Skeletal muscle cell (primary cell): ENCODE results near the gene AEBP2.
"Not testable (repeated sequence)": the region's sequence is repeated elsewhere in the genome, so short reads cannot be mapped to it uniquely, and the experiment has no call there.

Experiments used
- DNase-seq: peaks from one replicate; pipeline ENCODE4 v3.0.0-alpha.2; 2010; ENCODE audit warnings: low read depth
- H3K4me3 ChIP-seq: 2 replicates; pipeline ENCODE4 v1.5.1; 2011; ENCODE audit warnings: low read depth, mild to moderate bottlenecking, control low read depth, low read length, moderate library complexity

The AEBP2 gene

DNA sequence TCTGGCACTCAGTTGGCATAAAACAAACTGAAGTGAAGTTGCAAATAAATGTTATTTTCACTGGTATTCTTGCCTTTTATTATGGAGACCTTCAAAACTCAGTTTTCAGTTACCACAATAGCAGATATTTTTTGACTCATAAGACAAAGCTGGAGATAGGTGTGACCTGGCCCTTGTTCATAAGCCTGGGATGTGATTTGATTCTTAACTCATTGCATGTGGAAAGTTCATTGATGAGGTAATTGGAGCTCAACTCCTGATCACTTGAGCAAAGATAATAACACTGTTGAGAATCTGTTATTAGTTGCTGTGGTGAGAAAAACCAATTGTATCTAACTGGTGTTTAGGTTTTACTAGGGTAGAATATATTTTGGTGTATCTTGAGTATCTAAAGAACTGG, 105.1 kb downstream of the AEBP2 start:
- H3K4me3 ChIP-seq: no peak overlapping the region
- DNase-seq: no peak

DNA sequence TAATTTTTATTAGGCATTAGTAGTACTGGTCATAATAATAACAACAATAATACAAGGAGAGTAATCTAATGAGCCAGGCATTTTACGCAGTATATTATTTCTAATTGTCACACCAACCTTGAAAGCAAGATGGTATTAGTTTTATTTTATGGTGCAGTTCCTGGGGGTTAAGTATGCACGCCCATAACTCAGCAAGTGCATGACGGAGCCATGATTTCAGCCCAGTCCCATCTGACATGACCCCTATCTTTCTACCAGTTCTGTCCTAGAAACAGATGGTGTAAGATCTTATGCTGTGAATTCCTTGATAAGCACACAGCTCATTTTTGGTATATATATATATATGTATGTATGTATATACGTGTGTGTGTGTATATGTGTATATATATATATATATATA, 106.0 kb downstream of the AEBP2 start:
- H3K4me3 ChIP-seq: no peak overlapping the region
- DNase-seq: no peak

DNA sequence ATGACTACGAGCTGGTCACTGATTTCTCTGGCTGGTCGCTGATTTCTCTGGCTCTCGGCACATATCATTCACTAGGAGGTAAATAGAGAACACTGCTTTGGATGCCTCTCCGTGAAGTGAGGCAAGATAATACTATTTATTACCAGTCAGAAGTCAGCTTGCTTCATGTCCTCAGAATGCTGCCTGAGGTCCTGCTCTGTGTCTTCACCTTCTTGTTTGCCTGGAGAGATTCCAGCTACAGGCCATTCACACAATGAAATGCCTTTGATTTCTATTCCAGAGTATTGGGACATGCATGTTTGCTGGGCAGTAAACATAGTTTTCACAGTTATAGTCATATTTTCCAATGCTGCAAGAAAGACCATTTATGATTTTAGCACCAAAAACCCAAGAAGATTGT, 106.7 kb downstream of the AEBP2 start:
- no peak overlapping the region for H3K4me3 ChIP-seq
- peak; percentile 61 for DNase-seq

DNA sequence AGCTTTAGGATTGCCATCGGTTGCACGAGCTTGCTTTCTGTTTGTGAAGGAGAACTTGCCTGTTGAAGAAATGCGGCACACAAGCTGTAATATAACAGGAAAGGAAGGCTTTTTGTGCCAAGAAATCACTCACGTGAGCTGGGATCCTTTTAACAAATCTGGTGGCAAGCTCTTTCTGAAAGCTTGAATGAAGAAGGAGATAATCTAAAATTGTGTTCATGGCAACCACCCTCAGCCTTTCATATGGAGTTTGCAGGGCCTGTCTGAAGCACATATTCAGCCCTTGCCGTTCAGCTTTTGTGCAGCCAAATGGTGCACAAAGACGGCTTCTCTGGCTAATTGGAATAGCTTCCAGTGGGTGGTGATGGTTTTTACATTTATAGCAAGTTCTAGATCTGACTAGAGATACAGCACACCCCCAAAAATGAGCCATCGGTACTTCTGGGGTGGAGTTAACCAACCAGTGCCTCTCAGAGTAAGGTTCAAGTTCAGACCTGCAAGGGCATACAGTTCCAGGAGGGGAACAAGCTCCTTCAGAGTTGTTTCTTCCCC, 107.4 kb downstream of the AEBP2 start:
- no peak overlapping the region for H3K4me3 ChIP-seq
- DNase-seq: no peak

DNA sequence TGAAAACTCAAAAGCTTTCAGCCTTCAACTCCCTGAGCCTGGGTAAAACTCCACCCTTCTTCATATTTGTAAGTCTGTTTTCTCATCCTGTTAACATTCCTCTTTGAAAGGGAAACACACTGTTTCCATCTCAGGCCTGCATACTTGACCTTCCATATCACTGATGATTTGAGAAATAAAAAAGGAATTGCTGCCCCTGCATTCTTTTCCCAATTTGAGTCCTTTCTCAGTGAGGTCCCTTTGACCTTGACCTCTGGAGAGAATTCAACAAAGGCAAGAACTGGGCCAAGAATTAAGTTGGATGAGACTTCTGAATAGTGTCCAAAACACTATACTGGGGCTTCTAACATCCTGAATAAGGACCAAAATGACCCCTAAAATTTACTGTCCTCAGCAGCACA, 108.0 kb downstream of the AEBP2 start:
- no peak overlapping the region for H3K4me3 ChIP-seq
- DNase-seq: no peak

DNA sequence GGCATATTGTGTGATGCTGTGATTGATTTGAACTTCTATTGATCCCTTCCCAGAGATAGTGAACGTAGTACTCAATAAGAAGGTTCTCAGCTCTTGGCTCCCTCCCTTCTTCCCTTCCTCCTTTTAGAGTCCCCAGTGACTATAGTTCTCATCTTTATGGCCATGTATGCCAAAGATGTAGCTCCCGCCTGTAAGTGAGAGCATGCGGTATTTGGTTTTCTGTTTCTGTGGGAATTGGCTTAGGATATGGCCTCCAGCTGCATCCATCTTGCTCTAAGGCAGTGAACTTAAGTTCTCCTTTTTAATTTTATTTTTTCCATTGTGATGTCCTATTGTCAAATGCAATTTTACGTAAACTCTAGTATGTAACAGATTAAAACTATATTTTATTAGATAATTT, 109.5 kb downstream of the AEBP2 start:
- no peak overlapping the region for H3K4me3 ChIP-seq
- no peak for DNase-seq

DNA sequence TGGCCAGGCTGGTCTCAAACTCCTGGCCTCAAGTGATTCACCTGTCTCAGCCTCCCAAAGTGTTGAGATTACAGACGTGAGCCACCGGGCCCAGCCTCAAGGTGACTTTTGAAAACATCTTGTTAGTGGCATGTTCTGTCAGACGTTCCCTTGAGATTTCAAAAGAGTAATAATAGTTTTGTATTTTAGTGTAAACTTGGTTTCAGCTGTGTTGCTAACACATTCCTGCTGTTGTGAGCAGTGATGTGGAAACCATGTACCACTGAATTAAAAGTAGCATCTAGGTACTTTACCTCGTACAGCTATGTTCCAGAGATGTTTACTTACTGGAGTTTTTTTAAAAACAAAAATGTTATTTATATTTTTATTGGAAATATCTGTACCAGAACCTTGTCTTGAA, 111.3 kb downstream of the AEBP2 start:
- no peak for DNase-seq
- no peak overlapping the region for H3K4me3 ChIP-seq

DNA sequence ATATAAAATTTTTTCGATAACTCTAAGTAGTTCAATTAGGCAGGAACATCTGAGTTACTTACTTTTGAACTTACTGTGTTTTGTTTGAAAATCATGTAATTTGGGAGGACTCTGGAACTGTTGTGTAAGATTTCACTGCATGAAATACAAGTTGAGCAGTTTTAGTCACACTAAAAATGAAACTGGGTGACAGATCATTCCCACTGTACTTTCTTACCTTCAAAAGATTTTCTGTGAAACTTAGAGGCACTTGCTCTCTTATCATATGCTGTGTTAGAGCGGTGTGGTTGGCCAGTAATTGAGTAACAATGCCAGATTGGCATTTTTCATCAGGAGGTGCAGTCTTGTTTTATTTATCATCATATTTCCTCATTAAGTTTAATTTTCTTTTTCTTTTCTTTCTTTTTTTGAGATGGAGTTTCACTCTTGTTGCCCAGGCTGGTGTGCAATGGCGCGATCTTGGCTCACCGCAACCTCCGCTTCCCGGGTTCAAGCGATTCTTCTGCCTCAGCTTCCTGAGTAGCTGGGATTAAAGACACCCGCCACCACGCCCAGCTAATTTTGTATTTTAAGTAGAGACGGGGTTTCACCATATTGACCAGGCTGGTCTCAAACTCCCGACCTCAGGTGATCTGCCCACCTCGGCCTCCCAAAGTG, 113.3 kb downstream of the AEBP2 start:
- not testable (repeated sequence) for DNase-seq, H3K4me3 ChIP-seq

DNA sequence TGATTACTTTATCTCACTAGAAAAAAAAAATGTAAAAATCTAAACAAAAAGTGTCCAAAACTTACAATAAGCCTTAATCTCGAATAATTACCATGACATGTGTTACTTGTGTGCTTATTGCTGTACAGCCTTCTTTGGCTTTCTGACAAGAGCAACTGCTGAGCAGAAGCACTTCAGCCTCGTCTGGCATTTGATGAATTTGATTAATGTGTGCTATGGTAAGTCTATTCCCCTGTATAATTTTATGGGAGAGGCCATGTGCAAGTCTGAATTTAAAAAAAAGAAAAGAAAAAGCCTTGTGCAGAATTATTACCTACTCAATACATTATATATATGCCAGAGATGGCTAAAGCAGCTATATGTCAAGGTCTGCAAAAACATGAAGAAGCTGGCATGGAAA, 113.9 kb downstream of the AEBP2 start:
- no peak for DNase-seq
- H3K4me3 ChIP-seq: no peak overlapping the region

DNA sequence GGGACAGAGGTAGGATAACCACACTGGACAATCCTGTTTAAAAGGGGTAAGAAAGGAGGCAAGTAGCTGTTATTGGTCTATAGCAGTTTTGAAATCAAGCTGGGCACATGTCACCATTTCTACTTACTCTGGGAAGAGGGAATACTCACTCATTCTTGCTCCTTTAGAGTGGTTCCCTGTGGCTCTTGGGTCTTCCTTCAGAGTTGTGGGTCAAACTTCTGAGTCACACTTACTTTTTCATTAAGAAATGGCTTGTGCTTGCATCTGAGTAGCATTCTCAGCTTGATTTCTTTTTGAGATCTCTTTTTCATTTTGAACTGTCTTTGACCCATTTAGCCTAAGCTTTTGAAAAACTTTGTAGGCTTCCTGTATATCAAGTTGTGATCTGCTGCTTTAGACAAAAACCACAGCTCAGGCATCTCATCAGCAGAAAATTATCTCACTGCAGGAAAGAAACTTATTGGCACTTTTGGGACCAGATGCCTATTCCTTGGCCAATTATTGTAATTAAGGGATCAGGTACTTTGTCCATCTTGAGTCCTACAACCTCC, 122.2 kb downstream of the AEBP2 start:
- no peak overlapping the region for H3K4me3 ChIP-seq
- no peak for DNase-seq
